ENCODE data around the gene PDIA5. TPM values are rescaled to one million over a fixed set of nuclear protein-coding genes. Genes with fewer than 3 reads are reported as not detected.

Gene PDIA5
- total RNA-seq, 1 donor from 2014 or later = 33.6 TPM

DNA sequence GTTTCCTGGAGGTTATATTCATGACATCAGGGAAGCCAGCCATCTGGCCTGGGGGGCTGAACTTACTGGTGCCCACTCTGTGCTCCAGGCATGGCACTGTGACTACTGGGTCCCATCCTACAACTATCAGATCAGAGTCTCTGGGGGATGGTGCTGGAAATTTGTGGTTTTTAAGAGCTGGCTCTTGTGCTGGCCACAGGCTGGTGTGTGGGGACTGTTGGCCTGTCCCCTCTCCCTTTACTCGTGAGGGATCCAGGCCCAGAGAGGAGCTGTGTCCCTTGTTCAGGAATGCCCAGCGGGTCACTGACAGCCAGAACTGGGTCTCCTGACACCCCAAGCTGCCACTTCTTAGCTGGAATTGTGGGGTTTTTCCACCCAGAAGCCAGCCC, 90.4 kb downstream of the PDIA5 start:
- DNase-seq (no peak), ATAC-seq (no peak)
- H3K9me3 ChIP-seq = no peaks in the 10 kb centered on the region
- H3K27ac ChIP-seq = no peak overlapping the region
- no peaks in the 10 kb centered on the region for H3K27me3 ChIP-seq
- peaks cover 18% of the 10 kb centered on the region for H3K36me3 ChIP-seq
- TF ChIP-seq, protein P1, sequence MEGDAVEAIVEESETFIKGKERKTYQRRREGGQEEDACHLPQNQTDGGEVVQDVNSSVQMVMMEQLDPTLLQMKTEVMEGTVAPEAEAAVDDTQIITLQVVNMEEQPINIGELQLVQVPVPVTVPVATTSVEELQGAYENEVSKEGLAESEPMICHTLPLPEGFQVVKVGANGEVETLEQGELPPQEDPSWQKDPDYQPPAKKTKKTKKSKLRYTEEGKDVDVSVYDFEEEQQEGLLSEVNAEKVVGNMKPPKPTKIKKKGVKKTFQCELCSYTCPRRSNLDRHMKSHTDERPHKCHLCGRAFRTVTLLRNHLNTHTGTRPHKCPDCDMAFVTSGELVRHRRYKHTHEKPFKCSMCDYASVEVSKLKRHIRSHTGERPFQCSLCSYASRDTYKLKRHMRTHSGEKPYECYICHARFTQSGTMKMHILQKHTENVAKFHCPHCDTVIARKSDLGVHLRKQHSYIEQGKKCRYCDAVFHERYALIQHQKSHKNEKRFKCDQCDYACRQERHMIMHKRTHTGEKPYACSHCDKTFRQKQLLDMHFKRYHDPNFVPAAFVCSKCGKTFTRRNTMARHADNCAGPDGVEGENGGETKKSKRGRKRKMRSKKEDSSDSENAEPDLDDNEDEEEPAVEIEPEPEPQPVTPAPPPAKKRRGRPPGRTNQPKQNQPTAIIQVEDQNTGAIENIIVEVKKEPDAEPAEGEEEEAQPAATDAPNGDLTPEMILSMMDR (IDR thresholded peaks at IDR 0.05) = no peak
- no peak overlapping the region for H3K4me3 ChIP-seq
- H3K4me1 ChIP-seq = peaks cover 6% of the 10 kb centered on the region
- intact Hi-C loops (cut with DNase I) = no loop called here

DNA sequence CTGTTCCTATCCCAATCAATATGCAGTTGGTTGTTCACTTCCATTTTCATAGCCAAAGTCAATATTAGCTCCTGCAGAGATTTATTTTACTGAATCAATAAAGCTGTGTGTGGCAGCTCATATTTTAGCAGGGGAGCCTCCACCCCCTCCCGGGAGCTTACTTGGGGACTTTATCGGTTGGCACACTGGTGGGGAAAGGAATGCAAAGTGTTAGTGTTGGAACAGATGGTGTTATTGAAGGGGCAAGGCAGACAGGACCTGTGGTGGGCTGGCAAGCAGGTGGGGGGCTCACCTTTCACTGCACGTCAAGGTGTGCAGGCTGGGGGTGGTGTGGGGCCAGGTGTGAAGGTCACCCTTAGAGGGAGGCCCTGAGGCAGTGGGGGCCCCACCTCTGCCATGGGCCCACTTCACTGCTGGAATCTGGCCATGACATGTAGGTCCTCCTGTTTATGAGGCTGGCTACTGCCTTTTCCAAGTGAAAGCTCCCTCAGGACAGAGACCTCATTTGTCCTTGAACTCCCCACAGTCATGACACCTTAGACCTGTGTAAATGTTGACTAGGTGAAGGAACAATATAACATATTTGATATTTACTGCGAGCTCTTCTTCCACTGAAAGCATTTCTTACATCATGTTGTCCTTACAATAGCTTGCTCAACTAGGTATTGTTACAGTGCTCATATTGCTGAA, 90.9 kb downstream of the PDIA5 start:
- peaks cover 6% of the 10 kb centered on the region for H3K4me1 ChIP-seq
- TF ChIP-seq, protein P1 (IDR thresholded peaks at IDR 0.05) = no peak
- H3K27ac ChIP-seq = no peak overlapping the region
- H3K9me3 ChIP-seq = no peaks in the 10 kb centered on the region
- H3K36me3 ChIP-seq = peaks cover 24% of the 10 kb centered on the region
- ATAC-seq = no peak
- DNase-seq = no peak
- no peaks in the 10 kb centered on the region for H3K27me3 ChIP-seq
- no peak overlapping the region for H3K4me3 ChIP-seq
- intact Hi-C loops (cut with DNase I) = no loop called here

DNA sequence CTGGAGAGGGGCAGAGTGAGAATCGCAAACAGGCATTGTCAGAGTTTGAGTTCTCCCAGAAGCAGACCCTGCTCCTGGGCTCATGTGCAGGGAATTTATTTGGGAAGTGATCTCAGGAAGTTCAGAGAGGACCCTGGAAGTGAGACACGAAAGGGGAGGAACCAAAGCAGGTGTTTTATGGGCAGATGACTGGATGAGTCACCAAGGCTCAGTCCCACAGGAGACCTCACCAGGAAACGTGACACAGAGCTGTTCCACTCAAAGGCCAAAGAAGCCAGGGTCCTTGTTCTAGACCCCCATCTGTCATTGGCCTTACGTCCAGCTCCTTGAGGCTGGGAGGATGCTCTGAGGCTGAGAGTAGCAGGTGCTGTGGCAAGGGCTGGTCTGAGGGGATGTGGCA, 91.5 kb downstream of the PDIA5 start:
- H3K27ac ChIP-seq = no peak overlapping the region
- TF ChIP-seq, protein P1 (IDR thresholded peaks at IDR 0.05) = no peak
- intact Hi-C loops (cut with DNase I) = no loop called here
- H3K9me3 ChIP-seq = no peaks in the 10 kb centered on the region
- no peak for DNase-seq
- H3K36me3 ChIP-seq = peaks cover 26% of the 10 kb centered on the region
- no peak overlapping the region for H3K4me3 ChIP-seq
- H3K27me3 ChIP-seq = no peaks in the 10 kb centered on the region
- no peak for ATAC-seq
- peaks cover 6% of the 10 kb centered on the region for H3K4me1 ChIP-seq

DNA sequence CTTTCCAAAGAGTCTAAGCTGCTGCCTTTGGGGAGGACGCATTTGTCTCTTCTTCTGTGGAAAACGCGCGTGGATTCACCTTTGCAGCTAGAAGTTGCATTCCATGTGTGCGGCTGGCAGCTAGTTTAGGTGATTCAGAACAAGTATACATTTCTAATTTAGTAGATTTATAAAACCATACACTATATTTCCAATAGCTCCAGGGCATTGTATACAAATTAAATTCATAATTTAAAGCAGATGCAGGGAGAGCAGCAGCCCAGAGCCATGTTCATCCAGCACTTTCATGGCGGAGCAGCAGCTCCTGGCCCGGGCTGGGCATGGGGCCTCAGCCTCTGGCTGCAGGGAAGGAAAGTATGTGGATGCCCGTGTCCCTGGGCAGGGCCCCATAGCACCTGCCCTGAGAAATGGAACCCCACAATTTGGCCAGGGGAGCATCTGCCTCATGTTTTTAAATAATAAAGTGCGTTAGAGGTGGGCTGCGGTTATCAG, 92.1 kb downstream of the PDIA5 start:
- TF ChIP-seq, protein P1 (IDR thresholded peaks at IDR 0.05) = no peak
- Histone ChIP-seq H3K27me3 (no peaks in the 10 kb centered on the region), H3K36me3 (peaks cover 26% of the 10 kb centered on the region), H3K4me3 (no peak overlapping the region), H3K4me1 (peaks cover 6% of the 10 kb centered on the region), H3K27ac (no peak overlapping the region), H3K9me3 (no peaks in the 10 kb centered on the region)
- intact Hi-C loops (cut with DNase I) = no loop called here
- DNase-seq (no peak), ATAC-seq (no peak)

DNA sequence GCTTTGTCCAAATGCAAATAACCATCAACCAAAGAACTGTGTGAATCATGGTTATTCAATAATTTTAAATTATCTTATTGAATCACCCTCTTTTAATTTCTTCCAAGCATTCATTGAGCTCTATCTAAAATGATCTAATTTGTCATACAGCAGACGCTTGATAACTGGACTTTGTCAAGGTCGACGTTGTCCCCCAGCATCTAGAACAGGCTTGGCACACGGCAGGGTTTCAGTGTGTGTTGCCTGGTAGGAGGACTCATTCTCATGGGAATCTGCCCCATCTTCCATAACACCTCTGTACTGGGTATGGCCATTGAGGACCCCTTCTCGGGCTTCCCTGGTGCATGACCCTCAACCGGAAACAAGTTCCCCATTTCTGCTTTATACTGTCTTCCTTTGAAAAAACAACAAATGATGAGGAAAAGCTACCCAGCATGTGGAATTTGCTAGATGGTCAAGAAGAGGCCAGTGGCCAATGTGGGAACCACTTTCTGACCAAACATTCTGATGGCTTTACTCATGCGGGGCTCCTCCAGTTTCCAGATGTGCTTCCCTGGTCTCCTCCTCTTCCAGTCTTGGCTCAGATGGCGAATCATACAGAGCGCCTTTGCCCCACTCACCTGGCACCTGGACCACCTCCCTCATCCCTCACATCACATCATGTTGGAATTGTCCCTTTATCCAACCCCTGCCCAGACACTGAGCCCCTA, 93.3 kb downstream of the PDIA5 start:
- H3K36me3 ChIP-seq = peaks cover 34% of the 10 kb centered on the region
- no peak overlapping the region for H3K4me3 ChIP-seq
- DNase-seq (no peak), ATAC-seq (no peak)
- peaks cover 6% of the 10 kb centered on the region for H3K4me1 ChIP-seq
- no peaks in the 10 kb centered on the region for H3K9me3 ChIP-seq
- no peaks in the 10 kb centered on the region for H3K27me3 ChIP-seq
- TF ChIP-seq, protein P1 (IDR thresholded peaks at IDR 0.05) = no peak
- intact Hi-C loops (cut with DNase I) = no loop called here
- H3K27ac ChIP-seq = no peak overlapping the region

Data from upper lobe of right lung (tissue), 1 donor.